GM12892 (cell line): Measurements from ENCODE around the gene TMEM38A. TPM values are rescaled to one million over a fixed set of nuclear protein-coding genes. Genes with fewer than 3 reads are reported as not detected.

Experiments
- DNase-seq: peaks from one replicate; pipeline ENCODE4 v3.0.0; 2011; ENCODE audit not compliant: insufficient read length
- FAIRE-seq: peaks from 2 replicates; lab custom pipeline; 2011; peaks lifted over from hg19 to GRCh38; lab: Jason Lieb, UNC
- POLR2A ChIP-seq: IDR thresholded peaks from 2 replicates; pipeline ENCODE4 v1.6.1; 2011; ENCODE audit warnings: low read depth, low read length, control low read depth
- POLR2AphosphoS5 ChIP-seq: IDR thresholded peaks from 2 replicates; pipeline ENCODE4 v1.6.1; 2011; ENCODE audit warnings: low read depth, low read length, control low read depth
- TAF1 ChIP-seq: IDR thresholded peaks from 2 replicates; pipeline ENCODE4 v1.6.1; 2011; ENCODE audit warnings: low read depth, mild to moderate bottlenecking, control low read depth, low read length, borderline replicate concordance
- polyA plus RNA-seq: library from polyadenylated mRNA; unstranded; fragments of >200 nt; gene quantifications from one replicate; pipeline ENCODE4 v1.2.1, GENCODE V29; 2012; ENCODE audit warnings: missing spikeins, inconsistent platforms; ENCODE audit not compliant: missing spikeins

The TMEM38A gene, protein sequence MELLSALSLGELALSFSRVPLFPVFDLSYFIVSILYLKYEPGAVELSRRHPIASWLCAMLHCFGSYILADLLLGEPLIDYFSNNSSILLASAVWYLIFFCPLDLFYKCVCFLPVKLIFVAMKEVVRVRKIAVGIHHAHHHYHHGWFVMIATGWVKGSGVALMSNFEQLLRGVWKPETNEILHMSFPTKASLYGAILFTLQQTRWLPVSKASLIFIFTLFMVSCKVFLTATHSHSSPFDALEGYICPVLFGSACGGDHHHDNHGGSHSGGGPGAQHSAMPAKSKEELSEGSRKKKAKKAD
- polyA plus RNA-seq = 14.6 TPM

DNA sequence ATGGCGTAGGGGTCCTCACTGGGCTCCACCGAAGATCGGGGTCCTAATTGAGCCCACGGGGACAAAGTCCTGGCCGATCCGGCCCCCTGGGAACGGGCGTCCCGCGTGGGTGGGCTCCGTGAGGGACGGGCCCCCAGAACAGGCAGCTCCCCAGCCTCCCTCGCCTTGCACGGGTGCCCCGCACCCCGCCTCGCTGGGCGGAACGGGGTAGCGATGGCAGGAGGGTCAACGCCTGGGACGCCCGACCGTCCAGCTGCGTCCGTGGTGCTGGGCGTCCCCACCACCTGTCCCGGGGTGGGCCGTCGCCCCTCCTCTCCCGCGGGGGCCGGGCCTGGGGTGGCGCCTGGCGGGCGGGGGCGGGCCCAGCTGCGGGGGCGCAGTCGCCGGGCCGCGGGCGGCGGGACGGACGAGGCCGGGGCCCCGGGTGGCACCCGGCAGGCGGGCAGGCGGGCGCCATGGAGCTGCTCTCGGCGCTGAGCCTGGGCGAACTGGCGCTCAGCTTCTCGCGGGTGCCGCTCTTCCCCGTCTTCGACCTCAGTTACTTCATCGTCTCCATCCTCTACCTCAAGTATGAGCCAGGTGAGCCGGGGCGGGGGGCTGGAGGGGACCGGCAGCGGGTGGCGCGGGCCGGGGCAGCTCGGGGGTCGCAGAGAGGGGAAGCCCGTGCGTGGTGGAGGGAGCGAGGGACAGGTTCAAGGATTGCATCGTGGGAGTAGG is at the start of gene TMEM38A:
Gene TMEM38A, plus strand, starts transcription at position 377 of the 717 bp plus-strand sequence. Its CDS starts 79 bp downstream, at position 456.
- no peak for FAIRE-seq
- TF ChIP-seq TAF1 (no peak), POLR2AphosphoS5 (no peak), POLR2A (no peak)

DNA sequence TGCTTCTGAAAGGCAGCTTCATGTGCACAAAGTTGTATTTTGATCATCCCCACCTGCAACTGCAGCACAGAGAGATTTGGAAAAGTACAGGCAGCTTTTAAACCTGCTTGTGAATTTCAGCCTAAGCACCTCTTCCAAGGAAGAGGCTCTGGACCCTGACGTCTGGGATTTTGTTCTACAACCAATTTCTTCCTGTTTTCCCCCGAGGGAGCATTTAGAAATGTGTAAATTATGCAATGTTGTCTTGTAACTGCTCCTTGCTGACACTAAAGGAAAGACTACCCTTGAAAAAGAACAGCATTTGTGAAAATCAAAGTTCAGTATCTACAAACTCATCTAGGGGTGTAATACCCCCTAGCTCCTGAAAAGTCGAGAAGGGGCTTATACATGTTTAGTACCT is 48.3 kb upstream of the TMEM38A start:
- FAIRE-seq (no peak), DNase-seq (no peak)
- TF ChIP-seq POLR2A = no peak
- TF ChIP-seq TAF1 = no peak
- no peak for TF ChIP-seq POLR2AphosphoS5

More for the DNA sequence above, at the start of gene TMEM38A:
- peak; percentile 41 for DNase-seq

DNA sequence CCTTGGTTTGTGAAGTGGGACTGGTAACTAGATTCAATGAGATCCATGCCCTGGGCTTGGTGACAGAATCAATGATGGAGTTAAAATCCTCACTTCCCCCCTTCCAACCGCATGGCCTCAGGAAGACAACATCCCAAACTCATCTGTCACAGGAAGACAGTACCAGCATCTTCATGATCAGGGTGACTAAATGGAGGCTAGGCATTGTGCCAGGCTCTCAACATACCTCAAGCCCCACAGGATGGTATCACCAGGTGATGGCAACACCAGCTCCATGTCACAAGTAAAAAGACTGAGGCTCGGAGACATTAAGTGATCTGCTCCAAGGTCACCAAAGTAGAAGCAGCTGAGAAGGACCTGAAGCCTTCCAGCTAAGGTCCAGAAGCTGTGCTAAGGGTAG is 47.1 kb upstream of the TMEM38A start:
- no peak for DNase-seq
- no peak for FAIRE-seq
- TF ChIP-seq POLR2AphosphoS5 (no peak), TAF1 (no peak), POLR2A (no peak)

DNA sequence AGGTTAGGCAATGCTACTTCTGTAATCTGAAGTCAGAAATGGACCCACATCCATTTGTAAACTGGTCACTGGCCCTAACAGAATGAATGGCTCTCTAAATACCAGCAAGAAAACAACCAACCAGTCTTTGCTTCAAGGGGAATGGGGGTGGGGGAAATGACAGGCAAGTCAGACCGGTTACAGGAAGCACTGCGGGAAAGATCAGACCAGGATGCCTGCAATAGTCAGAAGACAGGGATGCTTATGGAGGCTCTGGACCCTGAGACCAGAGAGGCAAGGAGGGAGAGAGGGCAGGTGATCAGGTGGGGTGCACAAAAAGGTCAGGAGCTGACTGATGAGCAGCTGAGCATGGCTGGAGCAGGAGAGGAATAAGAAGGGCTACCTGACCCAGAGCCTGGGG is 46.0 kb upstream of the TMEM38A start:
- TF ChIP-seq TAF1 (no peak), POLR2A (no peak), POLR2AphosphoS5 (no peak)
- DNase-seq (no peak), FAIRE-seq (no peak)

DNA sequence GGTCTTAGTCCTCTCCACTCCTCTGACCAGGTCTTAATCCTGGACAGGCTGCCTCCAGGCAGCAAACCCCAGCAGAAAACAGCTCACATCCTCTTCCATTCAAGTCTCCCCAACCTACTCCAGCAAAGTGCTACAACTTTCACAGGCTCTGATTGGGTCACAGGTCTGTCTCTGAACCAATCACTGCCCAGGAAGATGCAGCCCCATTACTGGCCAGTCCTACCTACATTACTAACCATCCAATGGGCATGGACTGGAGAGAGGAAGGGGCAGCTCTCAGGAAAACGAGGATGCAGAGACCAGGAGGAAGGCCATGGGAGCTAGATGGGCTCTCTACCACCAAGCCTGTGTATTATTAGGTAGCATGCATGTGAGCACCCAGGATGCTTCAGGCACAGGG is 45.1 kb upstream of the TMEM38A start:
- TF ChIP-seq POLR2AphosphoS5 (no peak), POLR2A (no peak), TAF1 (no peak)
- DNase-seq = no peak
- no peak for FAIRE-seq

DNA sequence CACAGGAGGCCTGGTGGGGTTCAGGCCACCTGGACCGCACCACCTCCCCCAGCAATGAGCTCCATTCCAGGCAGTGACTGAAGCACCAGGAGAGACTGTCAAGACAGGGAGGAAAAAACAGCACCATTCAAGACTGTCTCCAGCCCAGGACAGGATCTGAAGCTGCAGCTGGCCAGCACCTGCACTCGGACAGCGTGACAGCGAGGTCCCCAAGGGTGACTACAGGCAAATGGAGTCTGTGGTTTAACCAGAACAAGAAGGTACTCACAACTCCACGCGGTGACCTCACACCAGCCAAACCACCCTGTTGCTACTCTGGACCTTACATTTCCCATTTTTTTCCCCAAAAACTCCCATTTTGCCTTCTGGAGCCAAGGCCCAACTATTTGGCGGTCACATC is 42.7 kb upstream of the TMEM38A start:
- DNase-seq (no peak), FAIRE-seq (no peak)
- no peak for TF ChIP-seq POLR2A
- TF ChIP-seq POLR2AphosphoS5 = no peak
- no peak for TF ChIP-seq TAF1

DNA sequence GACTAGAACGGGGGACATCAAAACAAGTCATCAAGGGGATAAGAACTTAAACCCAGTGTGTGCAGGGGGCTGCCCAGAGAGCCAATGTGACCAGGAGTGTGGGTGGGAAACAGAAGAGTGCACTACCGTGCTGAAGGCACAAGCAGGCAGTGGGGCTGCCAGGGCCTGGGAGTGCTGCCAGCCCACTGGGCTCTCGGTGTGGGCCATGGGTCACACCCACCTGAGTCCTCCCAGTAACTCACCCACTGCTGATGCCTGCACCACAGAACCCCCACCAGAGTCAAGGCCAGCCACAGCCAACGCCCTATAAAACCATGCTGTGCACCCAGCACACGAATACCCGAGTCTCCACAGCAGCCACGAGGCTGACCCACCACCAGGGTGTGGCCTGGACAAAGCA is 41.5 kb upstream of the TMEM38A start:
- DNase-seq (no peak), FAIRE-seq (no peak)
- TF ChIP-seq POLR2A = no peak
- 0 out of 2 replicates have a peak, but pooled peaks have one; percentile 10 for TF ChIP-seq POLR2AphosphoS5

DNA sequence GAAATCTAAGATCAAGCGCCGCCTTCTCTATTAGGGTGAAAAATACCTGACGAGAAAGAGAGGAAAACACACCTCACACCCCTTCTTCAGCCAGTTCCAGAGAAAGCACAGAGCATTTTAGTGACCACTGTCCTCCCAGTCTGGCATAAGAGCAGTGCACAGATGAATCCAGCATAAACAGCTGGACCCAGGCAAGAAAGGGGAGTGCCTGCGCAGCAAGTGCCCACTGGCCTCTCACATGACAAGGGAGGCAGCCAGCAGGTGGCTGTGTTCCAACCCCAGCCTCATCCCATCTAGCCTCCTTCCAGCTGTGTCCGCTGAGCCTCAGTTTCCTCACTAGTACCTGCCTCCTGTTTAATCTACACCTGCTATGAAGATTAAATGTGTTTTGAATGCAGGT is 40.9 kb upstream of the TMEM38A start:
- TF ChIP-seq POLR2A = no peak
- TF ChIP-seq TAF1 = no peak
- TF ChIP-seq POLR2AphosphoS5 = peak; percentile 21; the same call in 1 of the 2 replicates
- DNase-seq (no peak), FAIRE-seq (no peak)

DNA sequence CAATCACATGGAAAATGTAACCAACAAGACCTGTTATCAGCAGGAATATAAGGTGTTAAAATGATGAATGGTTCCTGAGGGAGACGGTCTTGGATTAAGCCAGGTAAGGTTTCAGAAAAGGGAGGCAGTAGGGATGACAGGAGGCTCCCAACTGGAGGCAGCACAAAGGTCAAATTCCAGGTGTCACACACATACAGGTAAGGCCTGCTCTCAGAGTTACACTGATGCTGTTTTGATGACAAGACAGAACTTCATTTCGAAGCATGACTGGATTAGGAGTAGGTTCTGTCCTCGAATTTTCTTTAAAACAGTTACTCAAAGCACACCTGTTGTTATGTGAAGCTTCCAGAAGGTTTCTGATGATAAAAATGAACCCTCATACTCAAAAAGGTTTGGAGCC is 40.4 kb upstream of the TMEM38A start:
- TF ChIP-seq POLR2A (no peak), POLR2AphosphoS5 (no peak), TAF1 (no peak)
- no peak for DNase-seq
- no peak for FAIRE-seq

DNA sequence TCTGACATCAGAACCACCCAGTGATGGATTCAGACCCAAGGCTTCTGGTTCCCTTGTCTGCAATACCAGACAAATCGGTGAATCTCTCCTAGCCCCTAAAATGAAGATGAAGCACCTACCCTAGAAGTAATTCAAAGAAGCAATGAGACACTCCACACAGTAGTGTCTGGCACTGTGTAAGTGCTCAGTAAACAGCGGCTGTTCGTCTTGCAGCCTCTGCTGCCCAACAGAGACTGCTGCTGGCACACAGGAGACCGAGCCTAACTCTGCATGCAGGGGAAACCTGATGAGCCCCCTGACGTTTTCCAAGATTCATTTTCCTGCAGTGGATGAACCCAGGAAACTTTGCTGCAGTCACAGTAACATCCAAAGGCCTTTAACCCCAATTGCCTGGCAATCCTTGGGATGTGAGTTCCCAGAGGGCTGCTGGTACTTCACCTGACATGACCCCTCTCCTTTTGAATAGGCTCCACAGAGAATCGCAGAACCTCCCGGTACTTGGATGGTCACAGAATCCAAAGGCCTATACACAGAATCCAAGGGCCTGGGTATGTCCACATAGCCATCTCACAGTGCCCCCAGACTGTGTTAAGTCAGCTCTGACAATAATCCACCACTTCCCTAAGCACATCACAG is 39.7 kb upstream of the TMEM38A start:
- DNase-seq = no peak
- TF ChIP-seq TAF1 (no peak), POLR2AphosphoS5 (no peak), POLR2A (no peak)
- no peak for FAIRE-seq

DNA sequence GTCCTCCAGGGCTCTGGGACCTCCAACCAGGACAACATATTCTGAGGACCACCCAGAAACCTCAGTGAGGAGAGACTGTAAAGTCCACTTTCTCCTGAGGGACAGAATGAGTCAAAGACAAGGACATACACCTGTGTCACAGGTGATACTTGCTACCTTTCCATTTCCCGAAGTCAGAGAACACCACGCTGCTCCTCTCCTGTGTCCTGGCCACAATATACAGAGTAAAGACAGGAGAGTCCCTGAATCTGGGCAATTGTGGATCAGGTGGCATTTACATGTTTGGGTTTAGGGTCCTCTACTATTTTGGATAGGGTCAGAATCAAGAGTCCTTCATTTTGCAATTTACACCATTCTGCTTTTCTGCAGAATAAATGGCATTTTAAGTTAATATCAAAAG is 37.9 kb upstream of the TMEM38A start:
- no peak for FAIRE-seq
- TF ChIP-seq POLR2A = no peak
- TF ChIP-seq TAF1 = no peak
- no peak for TF ChIP-seq POLR2AphosphoS5
- no peak for DNase-seq
